Smooth muscle cell of the brain vasculature (primary cell): ENCODE measurements around the gene SIL1.
"Not testable (repeated sequence)": the region's sequence is repeated elsewhere in the genome, so short reads cannot be mapped to it uniquely, and the experiment has no call there.

ENCODE experiments used
- DNase-seq: peaks from one replicate; pipeline ENCODE4 v3.0.0-alpha.2; 2012; ENCODE audit warnings: low read depth, low spot score

The SIL1 gene

GRCh38 chr5:139197710-139198669, at the start of gene SIL1:
Gene SIL1 (minus strand): TSS chr5:139198368. CDS start chr5:139127843, 70,525 bp downstream.
- DNase-seq = peak; percentile 85

DNA sequence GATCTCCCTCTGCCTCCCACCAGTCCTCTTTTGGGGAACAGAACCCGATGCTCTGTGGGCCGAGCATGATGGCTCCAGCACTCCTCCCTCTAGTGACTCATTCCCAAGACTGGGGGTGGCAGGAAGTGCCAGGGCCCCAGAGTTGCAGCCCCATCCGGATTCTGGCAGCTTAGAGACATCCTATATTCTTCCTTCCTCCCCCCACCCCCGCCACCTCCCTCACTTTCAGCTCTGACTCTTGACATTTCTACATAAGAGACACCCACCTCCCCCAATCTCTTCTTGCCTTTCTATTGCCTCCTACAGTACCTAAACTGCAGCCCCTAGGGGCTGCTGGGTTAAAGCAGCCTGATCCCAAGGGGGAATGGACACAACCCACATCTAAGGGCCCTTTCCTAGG, 48.2 kb upstream of the SIL1 start:
- DNase-seq = no peak

GRCh38 chr5:139245637-139246339, 47.6 kb upstream of the SIL1 start:
- no peak for DNase-seq

DNA sequence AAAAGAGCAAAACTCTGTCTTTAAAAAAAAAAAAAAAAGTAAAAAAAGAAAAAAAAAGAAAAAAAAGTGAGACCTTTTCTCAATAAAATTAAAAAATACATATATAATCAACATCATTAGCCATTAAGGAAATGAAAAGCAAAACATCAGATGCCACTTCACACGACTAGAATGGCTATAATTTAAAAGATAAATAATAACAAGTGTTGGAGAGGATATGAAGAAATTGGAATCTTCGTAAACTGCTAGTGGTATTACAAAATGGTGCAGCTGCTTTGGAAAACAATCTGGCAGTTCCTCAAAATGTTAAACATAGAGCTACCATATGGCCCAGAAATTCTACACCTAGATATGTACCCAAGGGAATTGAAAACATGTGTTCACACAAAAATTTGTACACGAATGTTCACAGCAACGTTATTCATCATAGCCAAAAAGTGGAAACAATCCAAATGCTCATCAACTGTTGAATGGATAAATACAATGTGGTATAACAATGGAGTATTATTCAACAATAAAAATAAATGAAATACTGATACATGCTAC, 45.3 kb upstream of the SIL1 start:
- DNase-seq = no peak

DNA sequence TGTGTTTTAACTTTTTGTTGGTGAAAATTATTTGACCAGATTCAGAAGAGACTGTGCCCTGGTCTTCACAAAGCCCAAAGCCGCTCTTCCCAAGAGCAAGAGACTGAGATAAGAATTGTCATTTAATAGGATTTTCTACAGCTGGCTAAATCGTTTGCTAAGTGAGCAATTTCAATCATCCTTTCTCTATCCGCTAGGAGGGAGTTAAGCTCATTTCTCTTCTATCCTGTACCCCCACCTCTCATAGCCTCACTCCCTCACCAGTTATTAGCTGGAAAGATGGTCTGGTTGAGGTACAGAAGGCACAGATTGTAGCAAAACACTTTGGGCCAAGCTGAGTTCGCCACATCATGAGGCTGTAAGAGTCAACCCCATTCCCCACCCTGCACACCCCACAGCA, 43.0 kb upstream of the SIL1 start:
- DNase-seq = no peak

GRCh38 chr5:139236479-139236878, 38.3 kb upstream of the SIL1 start:
- DNase-seq = no peak

- no peak for DNase-seq
Measured at GRCh38 chr5:139232147-139232724, 34.1 kb upstream of the SIL1 start.

DNA sequence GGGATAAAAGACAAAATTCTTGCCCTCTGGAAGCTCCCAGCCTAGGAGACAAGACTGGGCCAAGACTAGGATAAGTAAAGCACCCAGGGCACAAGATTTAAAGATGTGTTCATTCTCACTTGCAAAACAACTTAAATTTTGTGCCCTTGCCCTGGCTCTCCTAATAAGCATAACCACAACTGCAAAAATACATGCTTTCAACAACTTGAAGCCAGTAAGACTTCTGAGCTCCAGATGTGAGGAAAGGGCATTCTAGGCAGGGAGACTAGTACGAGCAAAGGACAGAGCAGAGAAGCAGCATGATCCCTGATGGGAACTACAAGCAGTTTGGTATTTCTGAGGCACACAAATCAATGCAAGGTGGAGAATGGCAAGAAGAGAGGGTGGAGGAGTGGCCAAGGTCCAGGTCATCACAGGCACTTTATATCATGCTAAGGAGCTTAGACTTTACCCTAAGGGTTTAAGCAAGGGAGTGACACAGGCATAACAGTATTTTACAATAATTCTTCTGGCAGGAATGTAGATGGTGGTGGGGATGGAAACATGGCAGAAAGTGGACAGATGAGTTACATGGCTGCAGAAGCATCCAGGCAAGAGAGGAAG, 30.1 kb upstream of the SIL1 start:
- DNase-seq = no peak

GRCh38 chr5:139226131-139226530, 28.0 kb upstream of the SIL1 start:
- no peak for DNase-seq

GRCh38 chr5:139223481-139223880, 25.3 kb upstream of the SIL1 start:
- DNase-seq = no peak

DNA sequence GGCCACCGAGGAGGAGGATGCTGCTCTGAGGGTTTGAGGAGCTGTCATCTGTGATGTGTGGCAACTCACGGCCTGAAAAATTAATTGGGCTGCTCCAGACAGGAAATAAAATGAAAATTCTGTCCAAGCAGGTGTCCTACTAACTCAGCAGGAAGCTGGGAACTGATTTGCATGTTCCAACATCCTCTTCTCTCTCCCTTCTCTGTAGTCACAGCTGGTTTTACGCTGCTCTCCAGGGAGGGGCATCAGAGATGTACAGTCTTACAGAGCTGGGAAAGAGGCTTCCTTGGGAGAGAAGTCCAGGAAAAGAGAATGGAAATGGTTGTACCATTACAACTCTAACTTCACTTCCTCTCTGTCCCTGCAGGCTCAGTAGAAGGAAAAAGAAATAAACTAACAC, 24.2 kb upstream of the SIL1 start:
- no peak for DNase-seq

DNA sequence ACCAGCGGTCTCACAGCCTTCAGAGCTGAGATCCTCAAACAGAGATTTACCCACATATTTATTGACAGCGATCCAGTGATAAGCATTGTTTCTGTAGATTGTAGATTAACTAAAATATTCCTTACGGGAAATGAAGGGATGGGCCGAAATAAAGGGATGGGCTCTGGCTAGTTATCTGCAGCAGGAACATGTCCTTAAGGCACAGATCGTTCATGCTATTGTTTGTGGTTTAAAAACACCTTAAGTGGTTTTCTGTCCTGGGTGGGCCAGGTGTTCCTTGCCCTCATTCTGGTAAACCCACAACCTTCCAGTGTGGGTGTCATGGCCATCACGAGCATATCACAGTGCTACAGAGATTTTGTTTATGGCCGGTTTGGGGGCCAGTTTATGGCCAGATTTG, 19.9 kb upstream of the SIL1 start:
- DNase-seq = not testable (repeated sequence)

DNA sequence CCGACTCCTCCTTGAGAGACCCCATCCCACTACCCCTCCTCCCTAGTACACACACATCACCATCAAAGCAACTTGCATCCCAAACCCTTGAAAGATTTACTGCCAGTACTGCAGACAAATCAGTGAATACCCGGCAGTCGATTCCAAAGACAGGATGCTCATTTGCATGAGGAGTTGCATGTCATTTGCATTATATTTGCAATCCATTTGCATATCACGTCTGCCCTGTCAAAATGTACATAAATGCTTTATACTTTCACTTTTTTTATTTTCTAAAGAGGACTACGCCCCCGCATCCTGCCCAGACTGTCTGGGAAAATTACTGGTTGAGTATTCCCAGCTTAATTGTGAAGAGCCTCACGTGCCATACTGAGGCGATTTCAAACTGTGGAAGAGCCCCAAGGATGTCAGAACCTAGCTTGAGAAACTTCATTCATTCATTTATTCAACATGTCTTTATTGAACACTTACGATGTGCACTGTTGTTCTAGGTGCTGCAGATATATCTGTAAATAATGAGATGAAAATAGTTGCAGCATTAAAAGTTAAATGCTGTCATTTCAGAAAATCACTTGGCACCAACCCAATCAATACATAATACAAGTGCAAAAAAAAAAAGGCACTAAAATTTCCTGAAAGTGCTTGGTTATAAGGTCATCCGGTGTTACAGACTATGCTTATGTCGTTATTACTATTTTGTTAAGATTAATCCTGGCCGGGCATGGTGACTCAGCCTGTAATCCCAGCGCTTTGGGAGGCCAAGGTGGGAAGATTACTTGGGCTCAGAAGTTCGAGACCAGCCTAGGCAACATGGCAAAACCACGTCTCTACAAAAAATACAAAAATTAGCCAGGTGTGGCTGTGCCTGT, 17.2 kb upstream of the SIL1 start:
- no peak for DNase-seq

DNA sequence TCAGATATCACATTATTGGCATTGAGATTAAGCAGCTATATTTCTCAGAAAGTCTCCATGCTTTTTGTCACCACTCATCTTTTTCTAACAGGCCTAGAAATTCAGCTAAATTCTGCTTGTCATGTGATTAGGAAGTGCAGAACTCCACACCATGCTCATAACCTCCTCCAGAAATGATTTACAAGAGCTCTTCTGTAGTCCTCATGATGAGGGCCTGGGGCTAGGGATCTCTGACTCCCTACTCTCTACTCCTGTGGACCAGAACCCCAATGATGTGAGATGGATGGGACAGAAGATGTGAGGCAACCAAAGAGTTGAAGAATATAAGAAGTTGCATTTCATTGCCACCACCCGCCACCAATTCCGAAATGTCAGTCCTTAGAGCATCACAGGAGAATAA, 16.5 kb upstream of the SIL1 start:
- no peak for DNase-seq

- DNase-seq = no peak
Measured at GRCh38 chr5:139212906-139213305, 14.7 kb upstream of the SIL1 start.

DNA sequence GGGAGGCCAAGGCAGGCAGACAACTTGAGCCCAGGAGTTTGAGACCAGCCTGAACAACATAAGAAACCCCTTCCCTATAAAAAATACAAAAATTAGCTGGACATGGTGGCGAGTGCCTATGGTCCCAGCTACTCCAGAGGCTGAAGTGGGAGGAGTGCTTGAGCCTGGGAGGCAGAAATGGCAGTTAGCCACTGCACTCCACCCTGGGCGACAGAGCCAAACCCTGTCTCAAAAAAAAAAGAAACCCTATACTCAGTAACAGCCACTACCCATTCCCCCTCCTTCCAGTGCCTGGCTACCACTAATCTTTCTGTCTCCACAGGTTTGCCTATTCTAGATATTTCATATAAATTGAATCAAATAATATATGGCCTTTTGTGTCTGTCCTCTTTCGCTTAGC, 14.3 kb upstream of the SIL1 start:
- no peak for DNase-seq

GRCh38 chr5:139210585-139210984, 12.4 kb upstream of the SIL1 start:
- no peak for DNase-seq

- no peak for DNase-seq
Measured at GRCh38 chr5:139207297-139208000, 9.3 kb upstream of the SIL1 start.

- DNase-seq = no peak
Measured at GRCh38 chr5:139205586-139205985, 7.4 kb upstream of the SIL1 start.

GRCh38 chr5:139205124-139205523, 7.0 kb upstream of the SIL1 start:
- DNase-seq = no peak
